ENCODE measurements around the gene NT5M.

NT5M gene

GRCh38 chr17:17358060-17358751 is 55.0 kb downstream of the NT5M start:
- ChIA-PET CTCF (interaction anchor here (0.7 kb wide), 1 partner anchor 198 kb away, joined by 3 read pairs; no protein-coding TSS in a partner anchor), POLR2A (ENCODE audit: low non-redundant PET) (no interaction called here)
- DNase-seq (ENCODE audit: low spot score): no peak
- no peak for TF ChIP-seq CTCF (conservative IDR thresholded peaks at IDR 0.05; ENCODE audit: low read depth)
- no peak overlapping the region for H3K27ac ChIP-seq

GRCh38 chr17:17358866-17359265 is 55.7 kb downstream of the NT5M start:
- TF ChIP-seq CTCF (conservative IDR thresholded peaks at IDR 0.05; ENCODE audit: low read depth): no peak
- H3K27ac ChIP-seq: no peak overlapping the region
- no peak for DNase-seq (ENCODE audit: low spot score)
- ChIA-PET POLR2A (ENCODE audit: low non-redundant PET) (no interaction called here), CTCF (interaction anchor here (0.7 kb wide), 1 partner anchor 198 kb away, joined by 3 read pairs; no protein-coding TSS in a partner anchor)

- H3K27ac ChIP-seq: no peak overlapping the region
- POLR2A ChIA-PET (ENCODE audit: low non-redundant PET): no interaction called here
- CTCF ChIA-PET: interaction anchor here (0.7 kb wide), 1 partner anchor 197 kb away, joined by 3 read pairs; no protein-coding TSS in a partner anchor
- no peak for DNase-seq (ENCODE audit: low spot score)
- TF ChIP-seq CTCF (conservative IDR thresholded peaks at IDR 0.05; ENCODE audit: low read depth): no peak
Measured at GRCh38 chr17:17359271-17359670, 56.1 kb downstream of the NT5M start.

GRCh38 chr17:17360087-17360730 is 57.0 kb downstream of the NT5M start:
- TF ChIP-seq CTCF (conservative IDR thresholded peaks at IDR 0.05; ENCODE audit: low read depth): no peak
- CTCF ChIA-PET: interaction anchor here (0.6 kb wide), 1 partner anchor 690 kb away, joined by 3 read pairs; no protein-coding TSS in a partner anchor
- POLR2A ChIA-PET (ENCODE audit: low non-redundant PET): no interaction called here
- no peak for DNase-seq (ENCODE audit: low spot score)
- no peak overlapping the region for H3K27ac ChIP-seq

- no peak for TF ChIP-seq CTCF (conservative IDR thresholded peaks at IDR 0.05; ENCODE audit: low read depth)
- no peak overlapping the region for H3K27ac ChIP-seq
- CTCF ChIA-PET: interaction anchor here (0.7 kb wide), 1 partner anchor 432 kb away, joined by 4 read pairs; no protein-coding TSS in a partner anchor
- no peak for DNase-seq (ENCODE audit: low spot score)
- POLR2A ChIA-PET (ENCODE audit: low non-redundant PET): no interaction called here
Measured at GRCh38 chr17:17361543-17361866, 58.3 kb downstream of the NT5M start.

GRCh38 chr17:17361867-17362539 is 58.8 kb downstream of the NT5M start:
- TF ChIP-seq CTCF (conservative IDR thresholded peaks at IDR 0.05; ENCODE audit: low read depth): no peak
- no peak for DNase-seq (ENCODE audit: low spot score)
- no peak overlapping the region for H3K27ac ChIP-seq
- ChIA-PET CTCF (interaction anchor here (0.7 kb wide), 1 partner anchor 432 kb away, joined by 4 read pairs; no protein-coding TSS in a partner anchor), POLR2A (ENCODE audit: low non-redundant PET) (no interaction called here)

Data from RWPE1 (cell line).